ENCODE results near the gene PLVAP. TPM values are rescaled to one million over a fixed set of nuclear protein-coding genes. Genes with fewer than 3 reads are reported as not detected.

The PLVAP gene
- total and polyA plus RNA-seq, 2 experiments from 2014 or later: not detected

GRCh38 chr19:17378271-17378670, 1.1 kb upstream of the PLVAP start:
- H4K20me1 ChIP-seq (replicated peaks; ENCODE audit: insufficient read depth): no peaks in the 10 kb centered on the region
- H3K9me3 Mint-ChIP-seq: peaks cover 10% of the 10 kb centered on the region
- no peaks in the 10 kb centered on the region for H3K9me2 ChIP-seq (ENCODE audit: insufficient read depth)
- no peak overlapping the region for H3K4me3 Mint-ChIP-seq
- H3K27me3 ChIP-seq (ENCODE audit: insufficient read depth): no peaks in the 10 kb centered on the region
- H3K79me2 ChIP-seq (replicated peaks; ENCODE audit: insufficient read depth): no peaks in the 10 kb centered on the region
- no peak overlapping the region for H3K27ac ChIP-seq (ENCODE audit: low read depth)
- H3K4me2 ChIP-seq: no peak overlapping the region
- TF ChIP-seq EZH2 (IDR thresholded peaks at IDR 0.05; ENCODE audit: low read depth, unreplicated experiment) (no peak), CREB1 (CRISPR knock-in tag; IDR thresholded peaks at IDR 0.05; ENCODE audit: low read depth) (no peak), ZNF462 (CRISPR knock-in tag; IDR thresholded peaks at IDR 0.05) (no peak), POLR2AphosphoS5 (IDR thresholded peaks at IDR 0.05; ENCODE audit: low read depth) (no peak)
- DNase-seq (ENCODE audit: low spot score): no peak
- H3K36me3 Mint-ChIP-seq (ENCODE audit: low read depth): peaks cover 7% of the 10 kb centered on the region; the same call in 2 of the 3 replicates
- 0 out of 2 replicates have a peak, but pooled peaks cover 6% of the 10 kb centered on the region for H3F3A ChIP-seq (replicated peaks; ENCODE audit: low read depth)
- ATAC-seq: no peak
- H3K4me1 Mint-ChIP-seq: peaks cover 12% of the 10 kb centered on the region
- no peak overlapping the region; the same call in 1 of the 2 replicates for H3K27ac Mint-ChIP-seq
- peaks cover 19% of the 10 kb centered on the region for H3K27me3 Mint-ChIP-seq (ENCODE audit: insufficient read depth, low read depth, poor library complexity)
- H3K4me3 ChIP-seq: no peak overlapping the region
- peak overlapping the region; percentile 52; the same call in 1 of the 2 replicates for H2AFZ ChIP-seq
- H3K4me1 ChIP-seq (ENCODE audit: insufficient read depth): peaks cover 6% of the 10 kb centered on the region; the same call in 1 of the 2 replicates
- H3K36me3 ChIP-seq (ENCODE audit: insufficient read depth): no peaks in the 10 kb centered on the region

DNA sequence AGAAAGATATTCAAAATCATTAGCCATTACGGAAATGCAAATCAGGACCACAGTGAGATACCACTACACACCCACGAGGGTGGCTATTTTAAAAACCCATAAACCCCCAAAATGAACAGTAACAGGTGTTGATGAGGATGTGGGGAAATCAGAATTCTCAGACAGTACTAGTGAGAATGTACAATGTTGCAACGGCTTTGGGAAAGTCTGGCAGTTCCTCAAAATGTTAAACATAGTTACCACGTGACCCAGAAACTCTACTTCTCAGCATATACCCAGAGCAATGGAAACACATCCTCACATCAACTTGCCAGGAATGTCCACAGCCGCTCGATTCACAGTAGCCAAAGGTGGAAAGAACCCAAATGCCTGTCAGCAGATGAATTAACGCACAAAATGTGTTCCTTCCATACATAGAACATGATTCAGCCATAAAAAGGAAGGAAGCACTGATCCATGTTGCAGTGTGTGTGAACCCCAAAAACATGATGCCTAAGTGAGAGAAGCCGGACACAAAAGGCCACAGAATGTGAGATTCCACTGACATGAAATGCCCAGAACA, 7.0 kb downstream of the PLVAP start:
- no peak overlapping the region for H3K4me3 ChIP-seq
- Mint-ChIP-seq H3K36me3 (ENCODE audit: low read depth) (no peaks in the 10 kb centered on the region), H3K4me1 (peaks cover 6% of the 10 kb centered on the region; the same call in 2 of the 3 replicates), H3K4me3 (no peak overlapping the region), H3K27me3 (ENCODE audit: insufficient read depth, low read depth, poor library complexity) (peaks cover 1% of the 10 kb centered on the region), H3K27ac (no peak overlapping the region), H3K9me3 (no peaks in the 10 kb centered on the region)
- no peaks in the 10 kb centered on the region; the same call in 1 of the 2 replicates for H3K4me1 ChIP-seq (ENCODE audit: insufficient read depth)
- ATAC-seq: no peak
- no peak overlapping the region for H3K27ac ChIP-seq (ENCODE audit: low read depth)
- H3K36me3 ChIP-seq (ENCODE audit: insufficient read depth): no peaks in the 10 kb centered on the region
- H3K27me3 ChIP-seq (ENCODE audit: insufficient read depth): no peaks in the 10 kb centered on the region
- no peaks in the 10 kb centered on the region for H3K9me2 ChIP-seq (ENCODE audit: insufficient read depth)
- no peaks in the 10 kb centered on the region for H3K79me2 ChIP-seq (replicated peaks; ENCODE audit: insufficient read depth)
- H3K4me2 ChIP-seq: no peak overlapping the region
- no peaks in the 10 kb centered on the region for H3F3A ChIP-seq (replicated peaks; ENCODE audit: low read depth)
- no peak for DNase-seq (ENCODE audit: low spot score)
- no peaks in the 10 kb centered on the region for H4K20me1 ChIP-seq (replicated peaks; ENCODE audit: insufficient read depth)
- peak overlapping the region; percentile 4; the same call in 1 of the 2 replicates for H2AFZ ChIP-seq
- TF ChIP-seq EZH2phosphoT487 (IDR thresholded peaks at IDR 0.05; ENCODE audit: unreplicated experiment): no peak
- TF ChIP-seq CREB1 (CRISPR knock-in tag; IDR thresholded peaks at IDR 0.05; ENCODE audit: low read depth): no peak
- TF ChIP-seq, protein P1, sequence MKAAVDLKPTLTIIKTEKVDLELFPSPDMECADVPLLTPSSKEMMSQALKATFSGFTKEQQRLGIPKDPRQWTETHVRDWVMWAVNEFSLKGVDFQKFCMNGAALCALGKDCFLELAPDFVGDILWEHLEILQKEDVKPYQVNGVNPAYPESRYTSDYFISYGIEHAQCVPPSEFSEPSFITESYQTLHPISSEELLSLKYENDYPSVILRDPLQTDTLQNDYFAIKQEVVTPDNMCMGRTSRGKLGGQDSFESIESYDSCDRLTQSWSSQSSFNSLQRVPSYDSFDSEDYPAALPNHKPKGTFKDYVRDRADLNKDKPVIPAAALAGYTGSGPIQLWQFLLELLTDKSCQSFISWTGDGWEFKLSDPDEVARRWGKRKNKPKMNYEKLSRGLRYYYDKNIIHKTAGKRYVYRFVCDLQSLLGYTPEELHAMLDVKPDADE (IDR thresholded peaks at IDR 0.05): no peak
- no peak for TF ChIP-seq JUNB (IDR thresholded peaks at IDR 0.05; ENCODE audit: unreplicated experiment)
